Subcutaneous adipose tissue (tissue), 4 donors: ENCODE measurements around the gene ATXN3. TPM values are rescaled to one million over a fixed set of nuclear protein-coding genes. Genes with fewer than 3 reads are reported as not detected.

ENCODE experiments used
- CTCF ChIP-seq: fragments of 450-650 bp; IDR thresholded peaks from one replicate; pipeline ENCODE4 v1.5.1; 2016; ENCODE audit warnings: low read depth, mild to moderate bottlenecking, control low read depth, antibody characterized with exemption, moderate library complexity
- total RNA-seq, 4 donors: library from RNA; depleted of rRNA; stranded (reverse); fragments of >200 nt; gene quantifications; one replicate each; pipeline ENCODE4 v1.1.0, GENCODE V29; 2016

The ATXN3 gene
- total RNA-seq, 4 donors from 2014 or later, result 37.7 to 58.4 (median 47.6) TPM

GRCh38 chr14:92058006-92058917, 48.1 kb downstream of the ATXN3 start:
- TF ChIP-seq CTCF, result no peak

GRCh38 chr14:92049781-92050180, 56.6 kb downstream of the ATXN3 start:
- TF ChIP-seq CTCF, result no peak

- no peak for TF ChIP-seq CTCF
Measured at GRCh38 chr14:92041203-92041602, 65.2 kb downstream of the ATXN3 start.

GRCh38 chr14:92040431-92041051, 65.8 kb downstream of the ATXN3 start:
- TF ChIP-seq CTCF, result no peak

GRCh38 chr14:92039719-92040430, 66.5 kb downstream of the ATXN3 start, which contains the start of gene TRIP11:
Gene TRIP11, minus strand, starts transcription at chr14:92040059. Its CDS starts 374 bp downstream, at chr14:92039685.
- TF ChIP-seq CTCF, result no peak

- TF ChIP-seq CTCF, result no peak
Measured at GRCh38 chr14:92039063-92039718, 67.2 kb downstream of the ATXN3 start.
